Adipocyte (in vitro differentiated cells): ENCODE results near the gene KLHL1.

Experiments used
- DNase-seq: peaks from one replicate; pipeline ENCODE4 v3.0.0-alpha.2; 2015; ENCODE audit warnings: low read depth
- H3K27me3 ChIP-seq: replicated peaks from 2 replicates; pipeline ENCODE4 v1.7.0; 2013; ENCODE audit warnings: mild to moderate bottlenecking, low read length, moderate library complexity; ENCODE audit not compliant: control insufficient read depth, insufficient read depth
- H3K36me3 ChIP-seq: 2 replicates; pipeline ENCODE4 v1.7.0; 2013; ENCODE audit warnings: low read length, mild to moderate bottlenecking, moderate library complexity; ENCODE audit not compliant: control insufficient read depth, insufficient read depth, severe bottlenecking
- H3K4me1 ChIP-seq: 2 replicates; pipeline ENCODE4 v1.7.0; 2013; ENCODE audit warnings: mild to moderate bottlenecking, low read length, moderate library complexity; ENCODE audit not compliant: control insufficient read depth, insufficient read depth
- H3K4me3 ChIP-seq: 2 replicates; pipeline ENCODE4 v1.7.0; 2013; ENCODE audit warnings: mild to moderate bottlenecking, low read length, moderate library complexity
- H3K9ac ChIP-seq: 2 replicates; pipeline ENCODE4 v1.7.0; 2013; ENCODE audit warnings: mild to moderate bottlenecking, low read length, moderate library complexity
- H3K9me3 ChIP-seq: 2 replicates; pipeline ENCODE4 v1.7.0; 2013; ENCODE audit warnings: mild to moderate bottlenecking, low read length, moderate library complexity; ENCODE audit not compliant: control insufficient read depth

The KLHL1 gene

DNA sequence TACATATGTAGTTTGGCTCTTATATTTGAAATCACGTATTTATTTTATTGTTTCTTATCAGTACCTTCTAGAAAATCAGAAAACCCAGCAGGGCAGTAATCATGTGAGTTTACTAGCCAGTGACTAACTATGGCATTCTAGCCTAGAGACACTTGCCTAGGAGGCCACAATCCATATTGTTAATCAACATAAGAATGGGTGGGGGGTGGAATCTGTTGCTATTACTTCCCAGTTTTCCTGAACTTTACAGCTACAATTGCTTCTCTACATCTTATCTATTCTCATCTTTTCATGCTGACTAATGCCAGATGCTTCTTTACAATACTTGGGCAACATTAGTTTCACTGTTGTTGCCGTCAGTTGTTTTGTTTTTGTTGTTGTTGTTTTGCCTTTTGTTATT is 19.3 kb downstream of the KLHL1 start:
- Histone ChIP-seq H3K4me1 (no peaks in the 10 kb centered on the region), H3K36me3 (no peaks in the 10 kb centered on the region), H3K9ac (no peak overlapping the region), H3K27me3 (no peaks in the 10 kb centered on the region), H3K4me3 (no peak overlapping the region), H3K9me3 (no peaks in the 10 kb centered on the region)
- DNase-seq, result no peak

DNA sequence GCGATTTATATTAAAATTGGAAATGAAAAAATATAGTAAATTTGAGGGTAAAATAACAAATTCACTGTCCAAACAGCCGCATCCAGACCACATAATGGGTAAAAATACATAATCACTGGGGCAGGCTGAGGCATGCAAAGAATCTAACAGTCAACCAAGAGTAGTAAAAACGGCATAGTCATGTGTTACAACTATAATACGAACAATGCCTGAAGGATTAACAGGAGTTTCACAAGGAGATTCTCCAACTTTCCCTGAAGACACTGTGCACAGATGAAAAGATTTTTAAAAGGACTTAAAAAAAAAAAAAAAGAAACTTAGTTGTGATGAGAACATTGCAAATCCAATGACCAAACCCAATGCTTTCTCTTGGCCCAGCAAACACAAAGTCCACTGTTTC is 21.0 kb downstream of the KLHL1 start:
- no peaks in the 10 kb centered on the region for H3K36me3 ChIP-seq
- H3K4me1 ChIP-seq, result no peaks in the 10 kb centered on the region

DNA sequence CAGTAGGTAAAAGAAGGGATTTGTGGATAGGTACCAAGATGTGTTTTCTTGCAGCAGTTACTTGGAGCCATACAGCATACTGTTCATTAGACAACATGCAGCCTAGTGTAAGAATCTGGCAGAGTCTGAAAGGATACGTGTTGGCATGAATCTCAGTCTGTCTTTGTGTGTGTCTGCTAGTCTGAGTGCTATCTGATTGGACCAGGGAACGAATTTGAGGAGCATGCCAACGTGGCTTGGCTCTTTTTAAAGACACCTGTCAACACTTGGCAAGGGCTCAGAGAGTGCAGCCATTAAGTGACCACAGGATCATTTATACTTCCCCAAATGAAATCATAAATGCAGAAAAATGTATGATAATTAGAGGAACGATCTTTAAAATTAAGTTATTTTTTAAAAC is 28.2 kb downstream of the KLHL1 start:
- H3K4me3 ChIP-seq, result no peak overlapping the region
- no peak for DNase-seq
- H3K27me3 ChIP-seq, result no peaks in the 10 kb centered on the region
- no peak overlapping the region for H3K9ac ChIP-seq
- no peaks in the 10 kb centered on the region for H3K4me1 ChIP-seq
- H3K9me3 ChIP-seq, result no peaks in the 10 kb centered on the region
- H3K36me3 ChIP-seq, result no peaks in the 10 kb centered on the region

More for the DNA sequence above, 21.0 kb downstream of the KLHL1 start:
- no peak for DNase-seq
- Histone ChIP-seq H3K9ac (no peak overlapping the region), H3K27me3 (no peaks in the 10 kb centered on the region), H3K4me3 (no peak overlapping the region), H3K9me3 (no peaks in the 10 kb centered on the region)

DNA sequence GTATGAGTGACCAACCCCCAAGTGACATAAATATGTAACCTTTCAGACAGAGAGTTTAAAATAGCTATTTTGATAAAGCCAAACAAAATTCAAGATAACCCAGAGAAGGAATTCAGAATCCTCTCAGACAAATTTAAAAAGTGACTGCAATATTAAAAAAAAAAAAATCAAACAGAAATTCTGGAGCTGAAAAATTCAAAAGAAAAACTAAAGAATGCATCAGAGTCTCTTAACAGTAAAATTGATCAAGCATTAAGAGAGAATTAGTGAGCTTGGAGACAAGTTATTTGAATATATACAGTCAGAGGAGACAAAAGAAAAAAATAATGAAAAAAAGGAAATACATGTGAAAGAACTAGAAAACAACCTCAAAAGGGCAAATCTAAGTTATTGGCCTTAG is 53.7 kb downstream of the KLHL1 start:
- no peaks in the 10 kb centered on the region for H3K9me3 ChIP-seq
- H3K27me3 ChIP-seq, result no peaks in the 10 kb centered on the region
- H3K9ac ChIP-seq, result no peak overlapping the region
- H3K36me3 ChIP-seq, result no peaks in the 10 kb centered on the region
- H3K4me3 ChIP-seq, result no peak overlapping the region
- H3K4me1 ChIP-seq, result no peaks in the 10 kb centered on the region
- DNase-seq, result no peak

DNA sequence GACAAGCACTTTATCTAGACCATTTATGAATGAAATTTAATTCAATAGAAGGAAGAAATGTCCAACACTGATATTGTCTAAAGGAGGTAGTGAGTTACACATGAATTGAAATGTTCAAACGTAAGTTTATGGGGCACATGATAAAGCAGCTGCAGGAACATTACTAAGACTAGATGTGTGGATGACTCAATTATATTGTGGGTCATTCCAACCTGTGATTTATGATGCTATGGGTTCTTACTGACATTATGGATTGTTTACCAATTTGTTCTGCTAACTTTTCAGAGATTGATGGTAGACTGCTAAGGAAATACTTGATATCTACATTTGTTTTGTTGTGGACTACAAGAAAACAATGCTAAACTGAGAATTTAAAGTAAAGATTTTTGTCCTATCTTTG is 56.7 kb downstream of the KLHL1 start:
- no peak for DNase-seq
- H3K36me3 ChIP-seq, result no peaks in the 10 kb centered on the region
- H3K9ac ChIP-seq, result no peak overlapping the region
- no peaks in the 10 kb centered on the region for H3K4me1 ChIP-seq
- H3K27me3 ChIP-seq, result no peaks in the 10 kb centered on the region
- H3K4me3 ChIP-seq, result no peak overlapping the region
- H3K9me3 ChIP-seq, result no peaks in the 10 kb centered on the region

DNA sequence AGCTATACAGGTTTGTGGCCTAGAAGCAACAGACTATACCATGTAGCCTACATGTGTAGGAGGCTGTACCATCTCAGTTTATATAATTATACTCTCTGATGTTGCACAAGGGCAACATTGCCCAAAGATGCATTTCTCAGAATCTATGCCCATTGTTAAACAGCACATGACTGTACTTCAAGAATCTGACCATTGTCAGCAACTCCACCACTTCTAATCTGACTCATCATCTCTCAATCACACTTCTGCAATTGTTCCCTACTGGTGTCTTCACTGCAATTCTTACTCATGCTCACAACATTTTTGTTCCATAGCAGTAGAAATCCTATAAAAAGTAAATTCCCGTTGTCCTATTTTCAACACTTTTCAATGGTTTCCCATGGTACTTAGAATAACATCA is 64.6 kb downstream of the KLHL1 start:
- no peaks in the 10 kb centered on the region for H3K9me3 ChIP-seq
- no peak for DNase-seq
- no peak overlapping the region for H3K4me3 ChIP-seq
- no peaks in the 10 kb centered on the region for H3K27me3 ChIP-seq
- no peaks in the 10 kb centered on the region for H3K36me3 ChIP-seq
- H3K4me1 ChIP-seq, result no peaks in the 10 kb centered on the region
- H3K9ac ChIP-seq, result no peak overlapping the region

DNA sequence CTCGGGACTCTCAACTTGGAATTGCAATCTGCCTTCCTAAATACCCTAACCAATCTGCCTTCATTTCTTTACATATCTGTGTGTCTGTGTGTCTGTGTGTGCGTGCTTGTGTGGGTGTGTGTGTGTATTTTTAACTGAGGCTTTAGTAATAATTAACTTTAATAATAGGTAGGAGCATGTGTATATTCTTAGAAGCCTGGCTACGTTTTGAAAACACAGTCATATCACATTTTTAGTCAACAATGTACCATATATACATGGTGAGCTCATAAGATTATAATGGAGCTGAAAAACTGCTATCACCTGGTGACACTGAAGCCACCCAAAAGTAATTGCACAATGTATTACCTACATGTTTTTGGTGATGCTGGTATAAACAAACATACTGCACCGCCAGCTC is 66.1 kb downstream of the KLHL1 start:
- no peaks in the 10 kb centered on the region for H3K9me3 ChIP-seq
- H3K9ac ChIP-seq, result no peak overlapping the region
- H3K4me1 ChIP-seq, result no peaks in the 10 kb centered on the region
- no peak for DNase-seq
- H3K4me3 ChIP-seq, result no peak overlapping the region
- no peaks in the 10 kb centered on the region for H3K36me3 ChIP-seq
- H3K27me3 ChIP-seq, result no peaks in the 10 kb centered on the region

DNA sequence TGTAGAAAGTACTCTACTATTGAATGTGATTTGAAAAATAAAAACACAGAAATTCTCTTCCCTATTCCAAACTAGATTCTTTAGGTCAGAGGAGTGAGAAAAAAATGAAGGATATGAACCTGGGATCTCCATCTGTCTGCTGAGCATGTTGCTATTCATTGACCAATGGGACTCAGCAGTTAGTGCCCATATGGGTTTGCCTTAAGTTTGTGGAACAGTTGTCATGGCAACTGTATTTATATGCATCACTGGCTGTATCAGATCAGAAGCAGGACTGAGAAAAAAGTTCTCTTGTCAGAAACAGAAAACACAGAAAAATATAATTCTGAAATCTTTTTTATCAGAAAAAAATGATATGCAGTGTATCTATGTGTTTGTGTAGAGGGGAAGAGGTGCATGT is 74.0 kb downstream of the KLHL1 start:
- Histone ChIP-seq H3K27me3 (no peaks in the 10 kb centered on the region), H3K36me3 (no peaks in the 10 kb centered on the region), H3K9ac (no peak overlapping the region), H3K4me3 (no peak overlapping the region), H3K9me3 (no peaks in the 10 kb centered on the region), H3K4me1 (no peaks in the 10 kb centered on the region)
- DNase-seq, result no peak

DNA sequence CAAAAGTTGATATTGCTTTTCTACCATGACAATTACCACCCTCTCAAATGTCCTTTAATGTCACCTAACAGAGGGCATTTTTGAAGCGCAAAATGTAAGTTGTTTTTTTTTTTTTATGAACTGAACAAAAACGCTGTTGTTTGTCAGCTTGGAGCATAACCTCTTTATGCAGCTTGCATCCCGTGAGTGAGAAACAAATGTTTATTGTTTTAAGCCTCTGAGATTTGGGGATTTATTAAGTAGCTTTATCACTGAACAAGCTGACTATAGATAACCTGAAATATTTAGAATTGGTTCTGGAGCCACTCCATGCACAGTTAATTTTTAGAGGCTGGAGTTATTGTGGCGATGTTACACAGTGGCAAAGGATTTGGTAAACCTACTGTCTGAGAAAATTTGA is 80.7 kb downstream of the KLHL1 start:
- H3K9me3 ChIP-seq, result no peaks in the 10 kb centered on the region
- no peak overlapping the region for H3K4me3 ChIP-seq
- H3K9ac ChIP-seq, result no peak overlapping the region
- H3K27me3 ChIP-seq, result no peaks in the 10 kb centered on the region
- no peak for DNase-seq
- no peaks in the 10 kb centered on the region for H3K36me3 ChIP-seq
- no peaks in the 10 kb centered on the region for H3K4me1 ChIP-seq

DNA sequence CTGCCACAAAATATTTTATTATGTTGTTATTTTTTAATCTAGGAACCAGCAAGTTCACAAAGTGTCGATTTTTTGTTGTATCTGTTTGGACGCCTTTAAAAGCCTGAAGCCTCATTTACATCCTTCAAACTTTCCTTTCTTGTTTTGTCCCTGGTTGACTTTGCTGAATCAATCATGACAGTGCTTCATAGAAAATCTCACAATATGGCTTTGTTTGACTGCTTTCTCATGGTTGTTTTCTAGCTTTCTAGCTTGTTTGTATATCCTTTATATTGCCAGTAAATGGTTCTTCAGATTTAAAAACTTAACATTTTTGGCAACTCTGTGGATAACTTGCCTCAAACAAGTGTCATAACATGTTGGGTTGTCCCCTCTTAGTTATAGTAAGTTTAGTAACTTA is 84.7 kb downstream of the KLHL1 start:
- H3K4me1 ChIP-seq, result no peaks in the 10 kb centered on the region
- no peak overlapping the region for H3K9ac ChIP-seq
- H3K27me3 ChIP-seq, result no peaks in the 10 kb centered on the region
- H3K4me3 ChIP-seq, result no peak overlapping the region
- no peaks in the 10 kb centered on the region for H3K9me3 ChIP-seq
- no peaks in the 10 kb centered on the region for H3K36me3 ChIP-seq
- DNase-seq, result no peak

DNA sequence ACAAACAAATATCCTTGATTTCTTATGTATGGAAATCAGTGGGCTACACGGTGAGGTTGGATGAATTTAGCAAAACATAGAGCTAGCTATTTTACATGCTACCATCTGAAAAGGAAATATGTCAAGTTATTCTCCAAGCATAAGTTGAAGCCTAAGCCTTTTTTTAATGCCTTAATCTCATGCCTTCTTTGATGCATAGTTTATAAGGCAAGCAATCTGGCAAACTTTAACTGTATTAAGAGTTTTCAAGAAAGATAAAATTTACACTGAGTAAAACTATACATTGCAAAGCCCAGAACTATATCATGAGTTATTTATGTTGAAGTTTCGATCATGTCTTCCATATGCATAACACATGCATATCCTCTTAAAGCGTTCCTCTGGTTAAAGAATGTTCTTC is 85.6 kb downstream of the KLHL1 start:
- no peak overlapping the region for H3K4me3 ChIP-seq
- H3K27me3 ChIP-seq, result no peaks in the 10 kb centered on the region
- H3K9me3 ChIP-seq, result no peaks in the 10 kb centered on the region
- no peaks in the 10 kb centered on the region for H3K4me1 ChIP-seq
- DNase-seq, result no peak
- no peak overlapping the region for H3K9ac ChIP-seq
- H3K36me3 ChIP-seq, result no peaks in the 10 kb centered on the region

DNA sequence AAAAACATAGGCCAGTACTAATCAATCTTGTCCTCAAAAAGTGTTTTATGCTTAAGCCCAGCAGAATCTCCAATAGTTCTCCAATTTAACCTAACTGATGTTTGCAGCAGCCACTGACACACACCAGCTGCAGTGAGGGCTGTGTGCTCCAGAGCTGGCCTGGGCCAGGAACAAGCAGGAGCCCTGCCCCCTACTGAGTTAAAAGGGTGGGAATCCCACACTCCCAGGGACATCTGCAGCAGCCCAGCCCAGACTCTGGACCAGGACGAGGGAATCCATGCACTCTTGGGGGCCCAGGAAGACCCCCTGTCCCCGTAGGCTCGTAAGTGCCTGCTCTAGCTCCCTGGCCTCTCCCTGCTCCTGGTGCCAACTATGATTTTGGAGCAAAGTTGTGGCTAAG is 92.1 kb downstream of the KLHL1 start:
- no peaks in the 10 kb centered on the region for H3K4me1 ChIP-seq
- peaks cover 8% of the 10 kb centered on the region for H3K9me3 ChIP-seq
- no peaks in the 10 kb centered on the region for H3K27me3 ChIP-seq
- no peak overlapping the region for H3K9ac ChIP-seq
- no peak for DNase-seq
- H3K36me3 ChIP-seq, result no peaks in the 10 kb centered on the region
- H3K4me3 ChIP-seq, result no peak overlapping the region
